ENCODE results near the gene SH2D6. TPM values are rescaled to one million over a fixed set of nuclear protein-coding genes. Genes with fewer than 3 reads are reported as not detected.

SH2D6 gene
- polyA plus RNA-seq, 2 of the 4 experiments (the other 2 are of a cell fraction): 1.4 to 1.8 TPM

DNA sequence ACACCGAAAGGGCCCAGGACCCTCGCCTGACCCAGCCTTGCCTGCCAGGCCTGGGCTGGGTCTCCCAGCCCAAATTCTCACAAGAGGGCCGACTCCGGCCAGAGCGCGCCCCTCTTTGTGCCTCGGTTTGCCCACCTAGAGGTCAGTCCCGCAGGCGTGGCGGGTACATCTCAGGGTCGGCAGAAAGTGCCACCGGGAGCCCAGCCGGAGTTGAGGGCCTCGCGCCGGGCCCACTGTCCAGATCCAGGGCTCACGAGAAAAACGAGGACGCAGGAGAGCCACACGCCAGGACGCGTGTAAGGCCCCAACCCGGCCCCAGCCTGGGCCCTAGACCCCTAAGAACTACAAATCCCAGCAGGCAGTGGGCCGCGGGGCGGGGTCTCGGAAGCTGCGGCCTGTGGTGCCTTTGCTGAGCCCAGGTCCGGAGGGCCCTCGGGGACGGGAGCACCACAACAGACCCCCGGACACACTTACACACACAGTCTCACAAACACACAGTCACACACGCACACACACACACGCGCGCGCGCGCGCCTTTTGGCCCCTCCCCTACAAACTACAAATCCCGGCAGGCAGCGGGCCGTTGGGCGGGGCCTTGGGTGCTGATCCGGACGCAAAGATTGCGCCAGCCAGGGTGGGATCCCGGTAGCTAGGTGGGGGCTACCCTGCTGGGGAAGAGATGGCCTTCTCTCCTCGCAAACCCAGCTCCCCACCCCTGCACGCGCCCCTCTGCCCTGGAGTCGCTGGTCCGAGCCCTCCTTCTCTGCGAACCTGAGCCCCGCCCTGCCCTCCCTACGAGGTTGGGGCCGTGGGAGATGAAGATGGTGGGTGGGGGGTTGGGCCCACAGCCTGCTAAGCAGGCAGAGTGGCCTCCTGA lies at the start of gene SH2D6 (continued):
- TF ChIP-seq, protein P1, sequence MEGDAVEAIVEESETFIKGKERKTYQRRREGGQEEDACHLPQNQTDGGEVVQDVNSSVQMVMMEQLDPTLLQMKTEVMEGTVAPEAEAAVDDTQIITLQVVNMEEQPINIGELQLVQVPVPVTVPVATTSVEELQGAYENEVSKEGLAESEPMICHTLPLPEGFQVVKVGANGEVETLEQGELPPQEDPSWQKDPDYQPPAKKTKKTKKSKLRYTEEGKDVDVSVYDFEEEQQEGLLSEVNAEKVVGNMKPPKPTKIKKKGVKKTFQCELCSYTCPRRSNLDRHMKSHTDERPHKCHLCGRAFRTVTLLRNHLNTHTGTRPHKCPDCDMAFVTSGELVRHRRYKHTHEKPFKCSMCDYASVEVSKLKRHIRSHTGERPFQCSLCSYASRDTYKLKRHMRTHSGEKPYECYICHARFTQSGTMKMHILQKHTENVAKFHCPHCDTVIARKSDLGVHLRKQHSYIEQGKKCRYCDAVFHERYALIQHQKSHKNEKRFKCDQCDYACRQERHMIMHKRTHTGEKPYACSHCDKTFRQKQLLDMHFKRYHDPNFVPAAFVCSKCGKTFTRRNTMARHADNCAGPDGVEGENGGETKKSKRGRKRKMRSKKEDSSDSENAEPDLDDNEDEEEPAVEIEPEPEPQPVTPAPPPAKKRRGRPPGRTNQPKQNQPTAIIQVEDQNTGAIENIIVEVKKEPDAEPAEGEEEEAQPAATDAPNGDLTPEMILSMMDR (IDR thresholded peaks at IDR 0.05): no peak
- peak; percentile 75 to 86 for TF ChIP-seq CEBPB (IDR thresholded peaks at IDR 0.05)
- TF ChIP-seq, protein P2, sequence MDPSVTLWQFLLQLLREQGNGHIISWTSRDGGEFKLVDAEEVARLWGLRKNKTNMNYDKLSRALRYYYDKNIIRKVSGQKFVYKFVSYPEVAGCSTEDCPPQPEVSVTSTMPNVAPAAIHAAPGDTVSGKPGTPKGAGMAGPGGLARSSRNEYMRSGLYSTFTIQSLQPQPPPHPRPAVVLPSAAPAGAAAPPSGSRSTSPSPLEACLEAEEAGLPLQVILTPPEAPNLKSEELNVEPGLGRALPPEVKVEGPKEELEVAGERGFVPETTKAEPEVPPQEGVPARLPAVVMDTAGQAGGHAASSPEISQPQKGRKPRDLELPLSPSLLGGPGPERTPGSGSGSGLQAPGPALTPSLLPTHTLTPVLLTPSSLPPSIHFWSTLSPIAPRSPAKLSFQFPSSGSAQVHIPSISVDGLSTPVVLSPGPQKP (IDR thresholded peaks at IDR 0.05; ENCODE audit: low read depth, low read length): no peak
- TF ChIP-seq JUN (IDR thresholded peaks at IDR 0.05): peak; percentile 35 to 81; a peak in 3 of 5 replicates
- peak; percentile 63; the same call in 1 of the 2 replicates for TF ChIP-seq NPAS2 (CRISPR knock-in tag; IDR thresholded peaks at IDR 0.05; ENCODE audit: borderline replicate concordance)
- peak; percentile 77; the same call in 1 of the 2 replicates for TF ChIP-seq HEYL (CRISPR knock-in tag; IDR thresholded peaks at IDR 0.05)
- peak; percentile 88; the same call in 1 of the 2 replicates for TF ChIP-seq RNF2 (IDR thresholded peaks at IDR 0.05; ENCODE audit: borderline replicate concordance, low read depth)
- TF ChIP-seq, protein P3, sequence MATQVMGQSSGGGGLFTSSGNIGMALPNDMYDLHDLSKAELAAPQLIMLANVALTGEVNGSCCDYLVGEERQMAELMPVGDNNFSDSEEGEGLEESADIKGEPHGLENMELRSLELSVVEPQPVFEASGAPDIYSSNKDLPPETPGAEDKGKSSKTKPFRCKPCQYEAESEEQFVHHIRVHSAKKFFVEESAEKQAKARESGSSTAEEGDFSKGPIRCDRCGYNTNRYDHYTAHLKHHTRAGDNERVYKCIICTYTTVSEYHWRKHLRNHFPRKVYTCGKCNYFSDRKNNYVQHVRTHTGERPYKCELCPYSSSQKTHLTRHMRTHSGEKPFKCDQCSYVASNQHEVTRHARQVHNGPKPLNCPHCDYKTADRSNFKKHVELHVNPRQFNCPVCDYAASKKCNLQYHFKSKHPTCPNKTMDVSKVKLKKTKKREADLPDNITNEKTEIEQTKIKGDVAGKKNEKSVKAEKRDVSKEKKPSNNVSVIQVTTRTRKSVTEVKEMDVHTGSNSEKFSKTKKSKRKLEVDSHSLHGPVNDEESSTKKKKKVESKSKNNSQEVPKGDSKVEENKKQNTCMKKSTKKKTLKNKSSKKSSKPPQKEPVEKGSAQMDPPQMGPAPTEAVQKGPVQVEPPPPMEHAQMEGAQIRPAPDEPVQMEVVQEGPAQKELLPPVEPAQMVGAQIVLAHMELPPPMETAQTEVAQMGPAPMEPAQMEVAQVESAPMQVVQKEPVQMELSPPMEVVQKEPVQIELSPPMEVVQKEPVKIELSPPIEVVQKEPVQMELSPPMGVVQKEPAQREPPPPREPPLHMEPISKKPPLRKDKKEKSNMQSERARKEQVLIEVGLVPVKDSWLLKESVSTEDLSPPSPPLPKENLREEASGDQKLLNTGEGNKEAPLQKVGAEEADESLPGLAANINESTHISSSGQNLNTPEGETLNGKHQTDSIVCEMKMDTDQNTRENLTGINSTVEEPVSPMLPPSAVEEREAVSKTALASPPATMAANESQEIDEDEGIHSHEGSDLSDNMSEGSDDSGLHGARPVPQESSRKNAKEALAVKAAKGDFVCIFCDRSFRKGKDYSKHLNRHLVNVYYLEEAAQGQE (IDR thresholded peaks at IDR 0.05): no peak
- TF ChIP-seq ZSCAN20 (CRISPR knock-in tag; IDR thresholded peaks at IDR 0.05): peak; percentile 79; the same call in 1 of the 2 replicates
- TF ChIP-seq, protein P4, sequence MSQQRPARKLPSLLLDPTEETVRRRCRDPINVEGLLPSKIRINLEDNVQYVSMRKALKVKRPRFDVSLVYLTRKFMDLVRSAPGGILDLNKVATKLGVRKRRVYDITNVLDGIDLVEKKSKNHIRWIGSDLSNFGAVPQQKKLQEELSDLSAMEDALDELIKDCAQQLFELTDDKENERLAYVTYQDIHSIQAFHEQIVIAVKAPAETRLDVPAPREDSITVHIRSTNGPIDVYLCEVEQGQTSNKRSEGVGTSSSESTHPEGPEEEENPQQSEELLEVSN (IDR thresholded peaks at IDR 0.05; ENCODE audit: borderline replicate concordance, low read depth): peak; percentile 69; the same call in 1 of the 2 replicates
- TF ChIP-seq, protein P5, sequence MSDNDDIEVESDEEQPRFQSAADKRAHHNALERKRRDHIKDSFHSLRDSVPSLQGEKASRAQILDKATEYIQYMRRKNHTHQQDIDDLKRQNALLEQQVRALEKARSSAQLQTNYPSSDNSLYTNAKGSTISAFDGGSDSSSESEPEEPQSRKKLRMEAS (IDR thresholded peaks at IDR 0.05): peak; percentile 90
- TF ChIP-seq ESRRA (IDR thresholded peaks at IDR 0.05; ENCODE audit: borderline replicate concordance, low read length): no peak
- peak; percentile 87 for TF ChIP-seq PHF8 (IDR thresholded peaks at IDR 0.05; ENCODE audit: borderline replicate concordance, low read depth)
- no peak for TF ChIP-seq POLR2AphosphoS2 (conservative IDR thresholded peaks at IDR 0.05; ENCODE audit: low read length)
- peak; percentile 77; the same call in 1 of the 2 replicates for TF ChIP-seq HOXB5 (CRISPR knock-in tag; IDR thresholded peaks at IDR 0.05)
- TF ChIP-seq EHF (CRISPR knock-in tag; IDR thresholded peaks at IDR 0.05): peak; percentile 77; the same call in 1 of the 2 replicates
- no peak for TF ChIP-seq FOSB (CRISPR knock-in tag; IDR thresholded peaks at IDR 0.05)
- no peak for TF ChIP-seq CHD2 (IDR thresholded peaks at IDR 0.05; ENCODE audit: low read length, partially characterized antibody)
- peak; percentile 55; the same call in 1 of the 2 replicates for TF ChIP-seq HOXA7 (CRISPR knock-in tag; IDR thresholded peaks at IDR 0.05)
